GM23248 (cell line): ENCODE results near the gene ACIN1. TPM values are rescaled to one million over a fixed set of nuclear protein-coding genes. Genes with fewer than 3 reads are reported as not detected.
"Not testable (repeated sequence)": the region's sequence is repeated elsewhere in the genome, so short reads cannot be mapped to it uniquely, and the experiment has no call there.

ENCODE experiments used
- DNase-seq: peaks from one replicate; pipeline ENCODE4 v3.0.0-alpha.2; 2015
- H2AFZ ChIP-seq: fragments of 200-600 bp; sonication (generic); 2 replicates; pipeline ENCODE4 v1.6.1; 2016; ENCODE audit warnings: antibody characterized with exemption
- H3F3A ChIP-seq: fragments of 200-600 bp; sonication (generic); 2 replicates; pipeline ENCODE4 v1.6.1; 2016; ENCODE audit warnings: mild to moderate bottlenecking, antibody characterized with exemption, mixed run types; ENCODE audit not compliant: insufficient read depth
- H3K27ac ChIP-seq: fragments of 200-600 bp; sonication (generic); 2 replicates; pipeline ENCODE4 v1.5.1; 2016; ENCODE audit warnings: mild to moderate bottlenecking
- H3K27me3 ChIP-seq: fragments of 200-600 bp; sonication (generic); replicated peaks from 2 replicates; pipeline ENCODE4 v1.6.1; 2016; ENCODE audit warnings: mild to moderate bottlenecking; ENCODE audit not compliant: insufficient read depth
- H3K36me3 ChIP-seq: fragments of 200-600 bp; sonication (generic); 2 replicates; pipeline ENCODE4 v1.6.1; 2016; ENCODE audit warnings: low read depth, mild to moderate bottlenecking
- H3K4me1 ChIP-seq: fragments of 200-600 bp; sonication (generic); 2 replicates; pipeline ENCODE4 v1.6.1; 2016; ENCODE audit warnings: mild to moderate bottlenecking; ENCODE audit not compliant: insufficient read depth
- H3K4me2 ChIP-seq: fragments of 200-600 bp; sonication (generic); one replicate; pipeline ENCODE4 v1.6.1; 2016; ENCODE audit warnings: mild to moderate bottlenecking; ENCODE audit not compliant: unreplicated experiment
- H3K4me3 ChIP-seq: fragments of 200-600 bp; sonication (generic); 2 replicates; pipeline ENCODE4 v1.5.1; 2016; ENCODE audit warnings: mild to moderate bottlenecking
- H3K79me2 ChIP-seq: fragments of 200-600 bp; sonication (generic); 2 replicates; pipeline ENCODE4 v1.6.1; 2016; ENCODE audit warnings: mild to moderate bottlenecking; ENCODE audit not compliant: insufficient read depth
- H3K9ac ChIP-seq: fragments of 200-600 bp; sonication (generic); 2 replicates; pipeline ENCODE4 v1.6.1; 2016; ENCODE audit warnings: mild to moderate bottlenecking
- H3K9me2 ChIP-seq: fragments of 200-600 bp; sonication (generic); 2 replicates; pipeline ENCODE4 v1.6.1; 2016; ENCODE audit warnings: mixed run types, mild to moderate bottlenecking, moderate library complexity; ENCODE audit not compliant: insufficient read depth
- H3K9me3 ChIP-seq: fragments of 200-600 bp; sonication (generic); one replicate; pipeline ENCODE4 v1.6.1; 2017; ENCODE audit warnings: low read depth
- H4K20me1 ChIP-seq: fragments of 200-600 bp; sonication (generic); 2 replicates; pipeline ENCODE4 v1.6.0; 2016; ENCODE audit not compliant: insufficient read depth
- EZH2 ChIP-seq: fragments of 200-600 bp; sonication (generic); IDR thresholded peaks from 2 replicates; pipeline ENCODE4 v1.6.1; 2018; ENCODE audit warnings: antibody characterized with exemption, mild to moderate bottlenecking; ENCODE audit not compliant: insufficient read depth, poor library complexity, severe bottlenecking
- EZH2phosphoT487 ChIP-seq: fragments of 200-600 bp; sonication (generic); IDR thresholded peaks from 2 replicates; pipeline ENCODE4 v1.6.1; 2018; ENCODE audit warnings: antibody characterized with exemption, moderate library complexity, mild to moderate bottlenecking, low read depth; ENCODE audit not compliant: insufficient read depth
- WGBS, 2 experiments: methylation state at CpG; one replicate each; pipeline ENCODE4 v1.1.6; 2015 to 2017; ENCODE audit warnings: low lambda C conversion rate in 2 of 2, low coverage in 1 of 2; ENCODE audit errors: missing lambda C conversion rate in 2 of 2; 5-methylcytosine and 5-hydroxymethylcytosine counted together
- in situ Hi-C: fragments of 300-500 bp; cut with MboI; formaldehyde crosslinking; loops from 2 replicates; pipeline ENCODE4 v1.15.0; 2020
- polyA plus RNA-seq: library from polyadenylated mRNA; unstranded; fragments of >200 nt; fragmentation: Nextera tagmentation; extraction: Ambion mirVana; gene quantifications from 2 replicates; pipeline ENCODE4 v1.2.1, GENCODE V29; 2016
- total RNA-seq: library from RNA; depleted of rRNA; stranded (reverse); fragments of >200 nt; shearing (Covaris generic); gene quantifications from 2 replicates; pipeline ENCODE4 v1.2.3, GENCODE V29; 2014

The ACIN1 gene
- total and polyA plus RNA-seq, 2 experiments from 2014 or later, result 35.5 to 63.7 TPM

- Histone ChIP-seq H3K9ac (no peak overlapping the region), H3K27me3 (no peaks in the 10 kb centered on the region), H4K20me1 (no peaks in the 10 kb centered on the region), H3K79me2 (no peaks in the 10 kb centered on the region), H3K36me3 (no peaks in the 10 kb centered on the region), H3K4me2 (no peak overlapping the region), H3K9me2 (no peaks in the 10 kb centered on the region), H3K27ac (no peak overlapping the region), H3K9me3 (no peaks in the 10 kb centered on the region), H3K4me1 (no peaks in the 10 kb centered on the region), H2AFZ (no peak overlapping the region), H3K4me3 (no peak overlapping the region), H3F3A (peaks cover 4% of the 10 kb centered on the region; the same call in 1 of the 2 replicates)
- TF ChIP-seq EZH2phosphoT487, result no peak
- no peak for TF ChIP-seq EZH2
- DNase-seq, result no peak
- in situ Hi-C loops, result no loop called here
- 84 to 86% methylated on average over 5 of the region's 5 CpGs for WGBS, 2 experiments
These were observed 77.8 kb downstream of the ACIN1 start for GRCh38 chr14:23017091-23017490.

- no peak overlapping the region for H3K4me2 ChIP-seq
- no peak overlapping the region for H3K9ac ChIP-seq
- no peak overlapping the region for H2AFZ ChIP-seq
- H3K4me1 ChIP-seq, result no peaks in the 10 kb centered on the region
- in situ Hi-C loops, result no loop called here
- no peak overlapping the region for H3K27ac ChIP-seq
- H3F3A ChIP-seq, result no peaks in the 10 kb centered on the region
- no peaks in the 10 kb centered on the region for H3K79me2 ChIP-seq
- no peak for TF ChIP-seq EZH2
- no peak for TF ChIP-seq EZH2phosphoT487
- no peaks in the 10 kb centered on the region for H3K27me3 ChIP-seq
- H4K20me1 ChIP-seq, result no peaks in the 10 kb centered on the region
- no peaks in the 10 kb centered on the region for H3K36me3 ChIP-seq
- DNase-seq, result no peak
- H3K4me3 ChIP-seq, result no peak overlapping the region
- WGBS, 2 experiments, result 80 to 83% methylated on average over 4 of the region's 4 CpGs
- H3K9me3 ChIP-seq, result no peaks in the 10 kb centered on the region
- H3K9me2 ChIP-seq, result no peaks in the 10 kb centered on the region
These were observed 79.3 kb downstream of the ACIN1 start for GRCh38 chr14:23015618-23016017.

- H3K79me2 ChIP-seq, H3K4me1 ChIP-seq, H3K27ac ChIP-seq, DNase-seq, H4K20me1 ChIP-seq, H3K9me3 ChIP-seq, H3K27me3 ChIP-seq, H3K4me3 ChIP-seq, in situ Hi-C loops, H3K4me2 ChIP-seq, H2AFZ ChIP-seq, H3F3A ChIP-seq, H3K36me3 ChIP-seq, H3K9me2 ChIP-seq, H3K9ac ChIP-seq: not testable (repeated sequence)
- 73 to 82% methylated on average over 5 of the region's 5 CpGs for WGBS, 2 experiments
These were observed 81.2 kb downstream of the ACIN1 start for GRCh38 chr14:23013749-23014054.

- Histone ChIP-seq H3K9me3 (no peaks in the 10 kb centered on the region), H3K4me2 (no peak overlapping the region), H3K27ac (no peak overlapping the region), H3K9me2 (no peaks in the 10 kb centered on the region), H3K9ac (no peak overlapping the region), H3K36me3 (no peaks in the 10 kb centered on the region), H3F3A (0 out of 2 replicates have a peak, but pooled peaks cover 5% of the 10 kb centered on the region), H2AFZ (no peak overlapping the region), H3K4me3 (no peak overlapping the region), H3K4me1 (peaks cover 8% of the 10 kb centered on the region; the same call in 1 of the 2 replicates), H4K20me1 (no peaks in the 10 kb centered on the region), H3K27me3 (no peaks in the 10 kb centered on the region), H3K79me2 (peaks cover 5% of the 10 kb centered on the region; the same call in 1 of the 2 replicates)
- TF ChIP-seq EZH2, result no peak
- no peak for TF ChIP-seq EZH2phosphoT487
- DNase-seq, result no peak
- WGBS, 2 experiments, result 64 to 67% methylated on average over 6 of the region's 6 CpGs
- in situ Hi-C loops, result no loop called here
These were observed 81.7 kb downstream of the ACIN1 start for GRCh38 chr14:23013054-23013748.
